ENCODE data around the gene CHD6. TPM values are rescaled to one million over a fixed set of nuclear protein-coding genes. Genes with fewer than 3 reads are reported as not detected.

Gene CHD6
- total and polyA plus RNA-seq, 2 of the 13 experiments (the other 11 are each of a cell fraction or from before 2014, with no cell fraction given) = 14.4 to 52.0 TPM

- no peak overlapping the region for H2AFZ ChIP-seq (ENCODE audit: low read length)
- no peak for DNase-seq (ENCODE audit: low spot score)
- H3K79me2 ChIP-seq (ENCODE audit: insufficient read depth, low read length) = peaks cover 63% of the 10 kb centered on the region
- TF ChIP-seq ZMYM3 (CRISPR knock-in tag; IDR thresholded peaks at IDR 0.05) (peak; percentile 89), SETDB1 (CRISPR knock-in tag; IDR thresholded peaks at IDR 0.05; ENCODE audit: borderline replicate concordance) (0 out of 2 replicates have a peak, but pooled peaks have one; percentile 69), EEA1 (CRISPR knock-in tag; IDR thresholded peaks at IDR 0.05; ENCODE audit: borderline replicate concordance) (no peak), SRY (CRISPR knock-in tag; IDR thresholded peaks at IDR 0.05) (no peak), AFF4 (CRISPR knock-in tag; IDR thresholded peaks at IDR 0.05) (no peak), ZNF256 (CRISPR knock-in tag; conservative IDR thresholded peaks at IDR 0.05) (no peak), ADNP (CRISPR knock-in tag; IDR thresholded peaks at IDR 0.05) (peak; percentile 62; the same call in 1 of the 2 replicates), POGZ (CRISPR knock-in tag; IDR thresholded peaks at IDR 0.05) (0 out of 2 replicates have a peak, but pooled peaks have one; percentile 29), ZNF563 (CRISPR knock-in tag; IDR thresholded peaks at IDR 0.05) (no peak), ZMYM2 (CRISPR knock-in tag; IDR thresholded peaks at IDR 0.05) (peak; percentile 63; the same call in 1 of the 2 replicates)
- H3K4me1 ChIP-seq (ENCODE audit: insufficient read depth, low read length) = peaks cover 84% of the 10 kb centered on the region
- no peak overlapping the region for H3K27ac ChIP-seq (ENCODE audit: extremely low read length, insufficient read depth, low read length)
- 94% methylated on average over 4 of the region's 4 CpGs for WGBS (ENCODE audit: low lambda C conversion rate)
- peaks cover under 1 to 1% of the 10 kb centered on the region in 2 experiments; a peak in 3 of 5 replicates for H3K36me3 ChIP-seq (replicated peaks in 1 of 2; ENCODE audit: control insufficient read depth in 1 of 2, insufficient read depth in 2 of 2, low read length in 2 of 2)
- H3K4me3 ChIP-seq (replicated peaks in 1 of 3; ENCODE audit: insufficient read depth in 1 of 3, low read depth in 2 of 3, low read length in 3 of 3) = no peak overlapping the region
- ChIA-PET POLR2A (no interaction called here), CTCF (ENCODE audit: low intra/inter-chr PET ratio, low total read pairs) (no interaction called here)
- H3K27me3 ChIP-seq (ENCODE audit: control insufficient read depth in 1 of 2, insufficient read depth in 2 of 2, low read length in 2 of 2) = no peaks in the 10 kb centered on the region
- H4K20me1 ChIP-seq (ENCODE audit: insufficient read depth, low read length) = peaks cover 12% of the 10 kb centered on the region; the same call in 1 of the 2 replicates
- intact Hi-C loops (cut with micrococcal nuclease; ENCODE audit: unreplicated experiment) (loop anchor here (5.0 kb wide), 1 partner anchor 154 kb away; no protein-coding TSS in a partner anchor), in situ Hi-C loops (cut with HindIII; ENCODE audit: extremely low pct_ligation_motif_present, low pct_unique_long_range_greater_than_20kb) (no loop called here)
- H3K4me2 ChIP-seq (ENCODE audit: low read depth, low read length) = no peak overlapping the region
- H3K9me3 ChIP-seq (ENCODE audit: low read length) = 0 out of 2 replicates have a peak, but pooled peaks cover 5% of the 10 kb centered on the region
- FAIRE-seq = no peak
- no peak for ATAC-seq
- BruUV-seq (replicated peaks) = no TSS peak
- no peak overlapping the region for H3K9ac ChIP-seq (ENCODE audit: insufficient read depth, low read depth, low read length)
Observed at GRCh38 chr20:41537865-41538264, 80.3 kb downstream of the CHD6 start.

Data from HepG2 (cell line).